Keratinocyte (primary cell): ENCODE results near the gene CACFD1. TPM values are rescaled to one million over a fixed set of nuclear protein-coding genes. Genes with fewer than 3 reads are reported as not detected.
A peak's percentile ranks its signal among the peaks of the same experiment; 100 is the strongest.

Experiments
- DNase-seq: peaks from one replicate; pipeline ENCODE4 v3.0.0-alpha.2; 2011; ENCODE audit warnings: low read depth, missing footprints, low spot score
- FAIRE-seq: peaks from 2 replicates; lab custom pipeline; 2011; peaks lifted over from hg19 to GRCh38; lab: Jason Lieb, UNC
- H2AFZ ChIP-seq: 2 replicates; pipeline ENCODE4 v1.6.0; 2012; ENCODE audit warnings: low read length, control low read depth, inconsistent platforms; ENCODE audit not compliant: control insufficient read depth
- H3K27ac ChIP-seq: 2 replicates; pipeline ENCODE4 v1.5.1; 2011; ENCODE audit warnings: low read length; ENCODE audit not compliant: control insufficient read depth, insufficient read depth
- H3K27me3 ChIP-seq: 3 replicates; pipeline ENCODE4 v1.6.0; 2011; ENCODE audit warnings: low read length; ENCODE audit not compliant: control insufficient read depth, insufficient read depth; ENCODE audit errors: extremely low read depth
- H3K36me3 ChIP-seq, 2 experiments: 2 replicates in 1 of 2; 3 replicates in 1 of 2; pipeline ENCODE4 v1.5.1; 2011; ENCODE audit warnings: low read length in 2 of 2, mild to moderate bottlenecking in 1 of 2; ENCODE audit not compliant: control insufficient read depth in 2 of 2, insufficient read depth in 2 of 2; ENCODE audit errors: extremely low read depth in 1 of 2
- H3K4me1 ChIP-seq: 3 replicates; pipeline ENCODE4 v1.5.1; 2011; ENCODE audit warnings: low read length; ENCODE audit not compliant: control insufficient read depth, insufficient read depth; ENCODE audit errors: extremely low read depth
- H3K4me2 ChIP-seq: 3 replicates; pipeline ENCODE4 v1.6.0; 2011; ENCODE audit warnings: low read depth, low read length; ENCODE audit not compliant: control insufficient read depth, insufficient read depth; ENCODE audit errors: extremely low read depth
- H3K4me3 ChIP-seq, 3 experiments: fragments of 200-600 bp in 1 of 3; sonication (generic) in 1 of 3; 2 replicates in 2 of 3; 3 replicates in 1 of 3; pipeline ENCODE4 v1.5.1; 2011 to 2016; ENCODE audit warnings: low read length in 3 of 3, mild to moderate bottlenecking in 3 of 3, control low read depth in 2 of 3, inconsistent platforms in 1 of 3, low read depth in 1 of 3, mixed read lengths in 1 of 3, mixed run types in 1 of 3, moderate library complexity in 1 of 3; ENCODE audit not compliant: control insufficient read depth in 2 of 3, insufficient read depth in 2 of 3; ENCODE audit errors: extremely low read depth in 1 of 3
- H3K79me2 ChIP-seq: 2 replicates; pipeline ENCODE4 v1.6.0; 2012; ENCODE audit warnings: low read length; ENCODE audit not compliant: control insufficient read depth, insufficient read depth
- H3K9ac ChIP-seq: 3 replicates; pipeline ENCODE4 v1.6.0; 2011; ENCODE audit warnings: low read length; ENCODE audit not compliant: control insufficient read depth, insufficient read depth; ENCODE audit errors: extremely low read depth
- H3K9me1 ChIP-seq: 3 replicates; pipeline ENCODE4 v1.6.0; 2011; ENCODE audit warnings: low read length; ENCODE audit not compliant: control insufficient read depth, insufficient read depth; ENCODE audit errors: extremely low read depth
- H3K9me3 ChIP-seq: 2 replicates; pipeline ENCODE4 v1.5.1; 2012; ENCODE audit warnings: low read depth, low read length; ENCODE audit not compliant: control insufficient read depth
- H4K20me1 ChIP-seq: 3 replicates; pipeline ENCODE4 v1.6.0; 2011; ENCODE audit warnings: low read length; ENCODE audit not compliant: control insufficient read depth, insufficient read depth; ENCODE audit errors: extremely low read depth
- EZH2 ChIP-seq: IDR thresholded peaks from one replicate; pipeline ENCODE4 v1.6.1; 2012; ENCODE audit warnings: inconsistent platforms, mild to moderate bottlenecking, low read length, moderate library complexity
- dilution Hi-C: fragments of 300-500 bp; cut with MboI; formaldehyde crosslinking; loops from one replicate; pipeline ENCODE4 v1.7.0; 2020; ENCODE audit warnings: low sequenced_read_pairs; ENCODE audit not compliant: extremely low pct_ligation_motif_present
- polyA minus RNA-seq, 3 experiments: library from RNA; depleted of rRNA, polyadenylated mRNA; stranded (reverse); fragments of >200 nt; gene quantifications; 1 replicate in 1 of 3; 2 replicates in 1 of 3; 3 replicates in 1 of 3; pipeline ENCODE4 v1.2.3, GENCODE V29; 2011
- polyA plus RNA-seq, 5 experiments: library from polyadenylated mRNA; depleted of rRNA in 3 of 5; stranded (reverse) in 3 of 5; stranded (forward) in 1 of 5; unstranded in 1 of 5; fragments of >200 nt; gene quantifications; 1 replicate in 1 of 5; 2 replicates in 3 of 5; 3 replicates in 1 of 5; pipeline versions ENCODE4 v1.2.1 to v1.2.3, GENCODE V29; 2011 to 2012; ENCODE audit warnings: missing spikeins in 2 of 5, low read depth in 1 of 5, low replicate concordance in 1 of 5
- TF ChIP-seq, protein P1 (sequence below), 3 experiments: IDR thresholded peaks in 1 of 3; conservative IDR thresholded peaks in 1 of 3; optimal IDR thresholded peaks in 1 of 3; 2 replicates in 2 of 3; 3 replicates in 1 of 3; pipeline versions ENCODE3 to v1.5.1; 2011; ENCODE audit warnings: low read length in 3 of 3, mild to moderate bottlenecking in 3 of 3, moderate library complexity in 2 of 3, control low read depth in 1 of 3, inconsistent platforms in 1 of 3; ENCODE audit not compliant: insufficient read depth in 2 of 3; ENCODE audit errors: extremely low read depth in 1 of 3

CACFD1 gene
- 2.5 to 6.0 TPM (median 3.4 TPM) in 3 replicates for polyA plus RNA-seq
- polyA plus RNA-seq (2011; ENCODE audit: low read depth), result 2.0 TPM
- polyA plus RNA-seq (2011; cell fraction: cytosol; rRNA removed), result 2.3 and 3.7 TPM in 2 replicates
- 4.6 and 6.6 TPM in 2 replicates for polyA plus RNA-seq (2011; cell fraction: nucleus; rRNA removed)
- 4.5 and 4.8 TPM in 2 replicates for polyA plus RNA-seq (2012; ENCODE audit: low replicate concordance)
- 3.4 to 13.7 TPM (median 3.4 TPM) in 3 replicates for polyA minus RNA-seq
- polyA minus RNA-seq (2011; cell fraction: cytosol; rRNA and poly(A)+ RNA removed), result 8.1 TPM
- 5.1 and 8.1 TPM in 2 replicates for polyA minus RNA-seq (2011; cell fraction: nucleus; rRNA and poly(A)+ RNA removed)

DNA sequence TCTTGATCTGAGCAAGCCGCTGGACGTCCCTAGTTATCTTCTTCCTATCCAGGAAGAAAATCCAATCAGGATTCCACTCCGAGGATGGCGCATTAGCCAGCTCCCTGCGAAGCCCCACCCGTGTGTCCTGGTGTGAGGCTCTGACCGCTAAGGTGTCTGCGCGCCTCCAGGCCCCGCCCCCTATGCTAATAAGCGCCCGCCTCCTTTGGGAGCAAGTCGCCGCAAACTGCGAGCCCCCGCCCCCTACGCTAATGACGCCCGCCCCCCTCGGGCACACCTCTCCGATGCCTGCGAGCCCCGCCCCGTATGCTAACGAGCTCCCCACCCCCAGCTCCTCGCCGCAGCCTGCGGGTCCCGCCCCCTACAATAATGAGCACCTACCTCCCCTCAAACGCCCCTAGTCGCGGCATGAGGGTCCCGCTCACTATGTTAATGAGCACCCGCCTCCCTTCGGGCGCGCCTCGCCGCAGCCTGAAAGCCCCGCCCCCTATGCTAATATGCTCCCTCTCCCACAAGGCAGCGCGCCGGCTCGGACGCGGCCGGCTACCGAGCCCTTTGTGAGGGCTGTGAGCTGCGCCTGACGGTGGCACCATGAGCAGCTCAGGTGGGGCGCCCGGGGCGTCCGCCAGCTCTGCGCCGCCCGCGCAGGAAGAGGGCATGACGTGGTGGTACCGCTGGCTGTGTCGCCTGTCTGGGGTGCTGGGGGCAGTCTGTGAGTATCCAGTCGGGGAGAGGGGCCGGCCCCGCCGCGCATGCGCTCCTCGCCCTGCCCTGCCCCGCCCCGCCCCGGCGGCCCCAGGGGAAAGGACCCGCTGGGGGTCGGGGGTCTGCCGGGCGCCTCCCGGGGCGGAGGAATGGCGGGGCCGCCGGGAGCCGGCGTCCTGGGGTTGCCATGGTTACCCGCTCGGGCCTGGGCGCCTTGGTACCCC is at the start of gene CACFD1:
TSS of gene CACFD1 (plus strand) at position 503 of the 929 bp plus-strand sequence. CDS start at position 592, 89 bp downstream.
- no peaks in the 10 kb centered on the region for H3K9me3 ChIP-seq
- H4K20me1 ChIP-seq, result no peaks in the 10 kb centered on the region
- peak within 1 kb of the TSS; percentile 90 for H3K4me2 ChIP-seq
- H2AFZ ChIP-seq, result peak within 1 kb of the TSS; percentile 91
- peak within 1 kb of the TSS; percentile 52 for H3K27ac ChIP-seq
- dilution Hi-C loops, result no loop called here
- peak within 1 kb of the TSS; percentile 69 to 89 (median 72) for H3K4me3 ChIP-seq
- H3K9ac ChIP-seq, result peak within 1 kb of the TSS; percentile 82
- peaks cover 5% of the 10 kb centered on the region for H3K4me1 ChIP-seq
- TF ChIP-seq, protein P1, sequence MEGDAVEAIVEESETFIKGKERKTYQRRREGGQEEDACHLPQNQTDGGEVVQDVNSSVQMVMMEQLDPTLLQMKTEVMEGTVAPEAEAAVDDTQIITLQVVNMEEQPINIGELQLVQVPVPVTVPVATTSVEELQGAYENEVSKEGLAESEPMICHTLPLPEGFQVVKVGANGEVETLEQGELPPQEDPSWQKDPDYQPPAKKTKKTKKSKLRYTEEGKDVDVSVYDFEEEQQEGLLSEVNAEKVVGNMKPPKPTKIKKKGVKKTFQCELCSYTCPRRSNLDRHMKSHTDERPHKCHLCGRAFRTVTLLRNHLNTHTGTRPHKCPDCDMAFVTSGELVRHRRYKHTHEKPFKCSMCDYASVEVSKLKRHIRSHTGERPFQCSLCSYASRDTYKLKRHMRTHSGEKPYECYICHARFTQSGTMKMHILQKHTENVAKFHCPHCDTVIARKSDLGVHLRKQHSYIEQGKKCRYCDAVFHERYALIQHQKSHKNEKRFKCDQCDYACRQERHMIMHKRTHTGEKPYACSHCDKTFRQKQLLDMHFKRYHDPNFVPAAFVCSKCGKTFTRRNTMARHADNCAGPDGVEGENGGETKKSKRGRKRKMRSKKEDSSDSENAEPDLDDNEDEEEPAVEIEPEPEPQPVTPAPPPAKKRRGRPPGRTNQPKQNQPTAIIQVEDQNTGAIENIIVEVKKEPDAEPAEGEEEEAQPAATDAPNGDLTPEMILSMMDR (optimal IDR thresholded peaks at IDR 0.05 in 1 of 3, IDR thresholded peaks at IDR 0.05 in 1 of 3, conservative IDR thresholded peaks at IDR 0.05 in 1 of 3; ENCODE audit: extremely low read depth in 1 of 3, insufficient read depth in 2 of 3, low read length in 3 of 3), result no peak
- no peak for TF ChIP-seq EZH2
- FAIRE-seq (peak; percentile 41), DNase-seq (peak; percentile 76)
- peaks cover 4% of the 10 kb centered on the region for H3K9me1 ChIP-seq
- peaks cover 7% of the 10 kb centered on the region for H3K27me3 ChIP-seq
- no peaks in the 10 kb centered on the region for H3K36me3 ChIP-seq
- no peaks in the 10 kb centered on the region for H3K79me2 ChIP-seq

DNA sequence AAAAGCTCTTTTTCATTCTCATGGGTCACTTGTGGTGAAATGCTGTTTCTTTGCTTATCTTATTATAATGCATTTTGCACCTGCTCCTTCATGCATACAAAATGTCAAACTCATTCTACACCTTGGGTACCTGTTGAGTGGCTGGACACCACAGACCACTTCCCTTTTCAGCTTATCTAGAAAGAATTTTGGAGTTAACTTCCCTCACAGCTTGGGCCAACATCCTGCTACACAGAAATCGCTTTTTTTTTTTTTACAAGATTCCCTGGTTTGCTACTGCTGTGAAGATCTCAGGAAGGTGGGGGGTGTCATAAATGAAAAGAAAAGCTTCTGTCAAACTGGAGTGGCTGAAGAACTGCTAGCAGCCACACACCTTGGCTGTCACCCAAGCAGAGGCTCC is 44.6 kb upstream of the CACFD1 start:
- peaks cover 14% of the 10 kb centered on the region for H3K4me1 ChIP-seq
- dilution Hi-C loops, result no loop called here

More for the DNA sequence above, 44.6 kb upstream of the CACFD1 start:
- Histone ChIP-seq H3K36me3 (peaks cover 19 to 37% of the 10 kb centered on the region in 2 experiments), H3K9me3 (no peaks in the 10 kb centered on the region), H3K9ac (no peak overlapping the region), H3K4me2 (no peak overlapping the region), H4K20me1 (no peaks in the 10 kb centered on the region), H3K9me1 (no peaks in the 10 kb centered on the region), H2AFZ (no peak overlapping the region), H3K27ac (no peak overlapping the region), H3K4me3 (no peak overlapping the region), H3K27me3 (no peaks in the 10 kb centered on the region), H3K79me2 (peaks cover 46% of the 10 kb centered on the region)
- DNase-seq (no peak), FAIRE-seq (no peak)
- no peak for TF ChIP-seq EZH2
- TF ChIP-seq, protein P1 (optimal IDR thresholded peaks at IDR 0.05 in 1 of 3, IDR thresholded peaks at IDR 0.05 in 1 of 3, conservative IDR thresholded peaks at IDR 0.05 in 1 of 3; ENCODE audit: extremely low read depth in 1 of 3, insufficient read depth in 2 of 3, low read length in 3 of 3), result no peak
